DND-41 (cell line): ENCODE data around the gene MYO1B.

Source experiments
- ATAC-seq: fragments of 200-7000 bp; cut with Tn5 transposase; 3 replicates; pipeline ENCODE4 v1.9.1; 2021; ENCODE audit warnings: low read depth; ENCODE audit not compliant: insufficient read depth
- DNase-seq: peaks from one replicate; pipeline ENCODE4 v3.0.0-alpha.2; 2020
- H2AFZ ChIP-seq: 2 replicates; pipeline ENCODE4 v1.6.0; 2012; ENCODE audit warnings: low read depth, low read length
- H3K27ac ChIP-seq: 2 replicates; pipeline ENCODE4 v1.5.1; 2012; ENCODE audit warnings: low read length, inconsistent platforms
- H3K27me3 ChIP-seq: fragments of 200-600 bp; sonication (generic); 2 replicates; pipeline ENCODE4 v1.6.0; 2012; ENCODE audit warnings: low read length, mild to moderate bottlenecking, inconsistent platforms; ENCODE audit not compliant: insufficient read depth, poor library complexity
- H3K36me3 ChIP-seq: 2 replicates; pipeline ENCODE4 v1.5.1; 2012; ENCODE audit warnings: low read length, inconsistent platforms; ENCODE audit not compliant: insufficient read depth
- H3K4me1 ChIP-seq: 2 replicates; pipeline ENCODE4 v1.5.1; 2012; ENCODE audit warnings: mild to moderate bottlenecking, low read length; ENCODE audit not compliant: insufficient read depth
- H3K4me2 ChIP-seq: 2 replicates; pipeline ENCODE4 v1.6.0; 2012; ENCODE audit warnings: mild to moderate bottlenecking, moderate library complexity, low read length, inconsistent platforms; ENCODE audit not compliant: insufficient read depth
- H3K4me3 ChIP-seq, 2 experiments: fragments of 200-600 bp in 1 of 2; shearing (Covaris generic) in 1 of 2; 2 replicates each; pipeline ENCODE4 v1.5.1; 2012 to 2016; ENCODE audit warnings: inconsistent platforms in 2 of 2, low read length in 2 of 2, mild to moderate bottlenecking in 2 of 2, low read depth in 1 of 2, moderate library complexity in 1 of 2
- H3K79me2 ChIP-seq: 2 replicates; pipeline ENCODE4 v1.6.0; 2012; ENCODE audit warnings: low read length, inconsistent platforms; ENCODE audit not compliant: insufficient read depth
- H3K9ac ChIP-seq: 2 replicates; pipeline ENCODE4 v1.6.0; 2012; ENCODE audit warnings: low read depth, mild to moderate bottlenecking, inconsistent platforms, low read length, moderate library complexity
- H3K9me3 ChIP-seq: 2 replicates; pipeline ENCODE4 v1.5.1; 2012; ENCODE audit warnings: low read length, moderate library complexity, mild to moderate bottlenecking, inconsistent platforms; ENCODE audit not compliant: insufficient read depth, severe bottlenecking
- H4K20me1 ChIP-seq: 2 replicates; pipeline ENCODE4 v1.6.0; 2012; ENCODE audit warnings: low read length; ENCODE audit not compliant: insufficient read depth
- EZH2 ChIP-seq: IDR thresholded peaks from 3 replicates; pipeline ENCODE4 v1.6.1; 2012; ENCODE audit warnings: borderline replicate concordance, low read depth, mild to moderate bottlenecking, moderate library complexity, low read length, inconsistent platforms; ENCODE audit not compliant: severe bottlenecking
- TF ChIP-seq, protein P1 (sequence below): IDR thresholded peaks from 2 replicates; pipeline ENCODE4 v1.5.1; 2012; ENCODE audit warnings: borderline replicate concordance, low read length, moderate library complexity, mild to moderate bottlenecking; ENCODE audit not compliant: poor library complexity, severe bottlenecking; ENCODE audit errors: extremely low read depth

Gene MYO1B

DNA sequence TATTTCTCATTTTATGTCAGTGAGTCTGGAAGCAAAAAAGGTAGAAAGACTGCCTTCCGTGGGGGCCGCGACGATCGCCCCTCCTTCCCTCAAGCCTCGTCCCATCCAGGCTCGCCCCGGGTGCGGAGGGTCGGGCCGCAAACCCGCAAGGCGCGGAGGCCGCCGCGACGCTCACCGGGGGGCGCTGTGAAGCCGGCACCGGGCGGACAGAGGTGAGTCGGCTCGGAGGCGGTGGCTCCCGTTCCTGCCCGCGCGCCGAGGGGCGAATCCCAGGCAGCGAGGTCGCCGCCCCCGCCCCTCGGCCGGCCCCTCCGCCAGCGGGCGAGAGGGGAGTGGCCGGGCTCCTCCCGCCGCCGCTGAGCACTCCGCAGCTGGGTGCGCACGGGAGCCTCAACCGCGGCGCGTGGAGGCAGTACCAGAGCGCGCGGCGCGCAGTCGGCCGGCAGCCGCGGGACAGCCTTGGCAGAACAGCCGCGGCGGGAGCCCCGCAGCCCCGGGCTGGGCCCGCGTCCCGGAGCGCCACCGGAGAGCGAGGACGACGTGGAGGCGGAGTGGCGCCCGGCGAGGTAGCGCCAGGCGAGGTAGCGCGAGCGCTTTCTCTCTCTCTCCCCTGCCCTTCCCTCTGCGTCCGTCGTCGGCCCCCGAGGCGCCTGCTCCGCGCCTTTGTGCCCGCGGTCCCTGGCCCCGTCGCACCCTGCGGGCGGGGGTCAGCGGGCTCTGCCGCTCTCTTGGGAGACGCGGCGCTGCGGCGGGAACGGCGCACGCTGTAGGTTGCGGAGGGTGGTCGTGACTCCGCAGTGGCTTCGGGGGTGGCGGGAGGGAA lies at the start of gene MYO1B:
TSS of gene MYO1B (plus strand) at position 359 of the 823 bp plus-strand sequence. CDS start 31,492 bp downstream, outside the sequence.
- ATAC-seq (peak; percentile 83), DNase-seq (peak; percentile 77)
- Histone ChIP-seq H3K9me3 (no peaks in the 10 kb centered on the region), H3K79me2 (peaks cover 3% of the 10 kb centered on the region; the same call in 1 of the 2 replicates), H2AFZ (peak within 1 kb of the TSS; percentile 94), H3K4me3 (peak within 1 kb of the TSS; percentile 52 to 90), H3K9ac (peak within 1 kb of the TSS; percentile 69), H3K27me3 (no peaks in the 10 kb centered on the region), H3K4me1 (peaks cover 25% of the 10 kb centered on the region), H3K4me2 (peak within 1 kb of the TSS; percentile 99), H3K27ac (peak within 1 kb of the TSS; percentile 70), H4K20me1 (peaks cover 7% of the 10 kb centered on the region; the same call in 1 of the 2 replicates), H3K36me3 (no peaks in the 10 kb centered on the region; the same call in 1 of the 2 replicates)
- TF ChIP-seq EZH2 = no peak
- TF ChIP-seq, protein P1, sequence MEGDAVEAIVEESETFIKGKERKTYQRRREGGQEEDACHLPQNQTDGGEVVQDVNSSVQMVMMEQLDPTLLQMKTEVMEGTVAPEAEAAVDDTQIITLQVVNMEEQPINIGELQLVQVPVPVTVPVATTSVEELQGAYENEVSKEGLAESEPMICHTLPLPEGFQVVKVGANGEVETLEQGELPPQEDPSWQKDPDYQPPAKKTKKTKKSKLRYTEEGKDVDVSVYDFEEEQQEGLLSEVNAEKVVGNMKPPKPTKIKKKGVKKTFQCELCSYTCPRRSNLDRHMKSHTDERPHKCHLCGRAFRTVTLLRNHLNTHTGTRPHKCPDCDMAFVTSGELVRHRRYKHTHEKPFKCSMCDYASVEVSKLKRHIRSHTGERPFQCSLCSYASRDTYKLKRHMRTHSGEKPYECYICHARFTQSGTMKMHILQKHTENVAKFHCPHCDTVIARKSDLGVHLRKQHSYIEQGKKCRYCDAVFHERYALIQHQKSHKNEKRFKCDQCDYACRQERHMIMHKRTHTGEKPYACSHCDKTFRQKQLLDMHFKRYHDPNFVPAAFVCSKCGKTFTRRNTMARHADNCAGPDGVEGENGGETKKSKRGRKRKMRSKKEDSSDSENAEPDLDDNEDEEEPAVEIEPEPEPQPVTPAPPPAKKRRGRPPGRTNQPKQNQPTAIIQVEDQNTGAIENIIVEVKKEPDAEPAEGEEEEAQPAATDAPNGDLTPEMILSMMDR = peak; percentile 70

DNA sequence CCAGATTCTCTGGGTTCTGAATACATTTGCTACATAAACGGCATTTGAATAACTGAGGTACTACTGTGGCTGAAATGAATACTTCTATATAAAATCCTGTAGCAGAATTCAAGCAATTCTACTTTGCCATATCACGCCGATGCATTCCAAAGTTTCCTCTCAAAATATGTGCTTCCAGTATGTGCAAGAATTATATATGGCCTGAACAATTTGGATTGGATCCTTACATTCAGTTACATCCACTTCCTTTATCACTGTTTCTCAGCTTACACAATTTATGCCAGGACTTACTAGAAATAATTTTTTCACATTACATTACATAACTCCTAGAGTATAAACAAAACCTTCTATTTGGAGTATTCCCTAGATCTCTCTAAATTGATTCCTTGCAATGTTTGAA lies 48.1 kb upstream of the MYO1B start:
- no peak overlapping the region for H3K4me2 ChIP-seq
- no peak for ATAC-seq

DNA sequence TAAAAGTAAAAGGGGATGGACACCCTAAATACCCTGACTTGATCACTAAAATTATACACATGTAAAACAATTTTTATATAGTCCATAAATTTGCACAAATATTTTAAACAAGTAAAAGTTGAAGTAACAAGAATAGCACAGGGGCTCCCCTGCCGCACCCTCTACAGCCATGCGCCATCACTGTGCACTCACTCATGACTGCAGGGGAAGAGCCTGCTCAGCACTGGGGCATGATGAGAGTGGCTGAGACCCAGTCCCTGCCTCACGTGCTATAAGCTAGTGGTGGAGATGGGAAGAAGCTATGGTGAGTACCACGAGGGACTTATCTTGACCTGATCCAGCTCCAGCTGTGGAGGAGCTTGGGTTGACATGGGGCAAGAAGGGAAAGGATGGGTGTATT lies 46.9 kb upstream of the MYO1B start:
- no peak overlapping the region for H3K4me2 ChIP-seq
- no peaks in the 10 kb centered on the region for H3K27me3 ChIP-seq
- no peaks in the 10 kb centered on the region for H3K9me3 ChIP-seq
- no peak overlapping the region for H3K27ac ChIP-seq
- H3K4me3 ChIP-seq = no peak overlapping the region
- H3K79me2 ChIP-seq = no peaks in the 10 kb centered on the region
- no peak overlapping the region for H3K9ac ChIP-seq
- H2AFZ ChIP-seq = no peak overlapping the region
- H4K20me1 ChIP-seq = no peaks in the 10 kb centered on the region
- TF ChIP-seq EZH2 = no peak
- TF ChIP-seq, protein P1 = no peak
- H3K4me1 ChIP-seq = peaks cover 30% of the 10 kb centered on the region
- DNase-seq = no peak
- no peaks in the 10 kb centered on the region for H3K36me3 ChIP-seq
- no peak for ATAC-seq

More for the DNA sequence above, 48.1 kb upstream of the MYO1B start:
- Histone ChIP-seq H2AFZ (no peak overlapping the region), H3K4me1 (peaks cover 30% of the 10 kb centered on the region), H3K9ac (no peak overlapping the region), H4K20me1 (no peaks in the 10 kb centered on the region), H3K27ac (no peak overlapping the region), H3K36me3 (no peaks in the 10 kb centered on the region), H3K27me3 (no peaks in the 10 kb centered on the region), H3K9me3 (no peaks in the 10 kb centered on the region), H3K4me3 (no peak overlapping the region), H3K79me2 (no peaks in the 10 kb centered on the region)
- TF ChIP-seq, protein P1 = no peak
- no peak for TF ChIP-seq EZH2
- no peak for DNase-seq
